Measurements from ENCODE around the gene MGAT5B. TPM values are rescaled to one million over a fixed set of nuclear protein-coding genes. Genes with fewer than 3 reads are reported as not detected.
"Not testable (repeated sequence)": the region's sequence is repeated elsewhere in the genome, so short reads cannot be mapped to it uniquely, and the experiment has no call there.

MGAT5B gene
- total RNA-seq, 1 donor from 2014 or later = 5.1 TPM

DNA sequence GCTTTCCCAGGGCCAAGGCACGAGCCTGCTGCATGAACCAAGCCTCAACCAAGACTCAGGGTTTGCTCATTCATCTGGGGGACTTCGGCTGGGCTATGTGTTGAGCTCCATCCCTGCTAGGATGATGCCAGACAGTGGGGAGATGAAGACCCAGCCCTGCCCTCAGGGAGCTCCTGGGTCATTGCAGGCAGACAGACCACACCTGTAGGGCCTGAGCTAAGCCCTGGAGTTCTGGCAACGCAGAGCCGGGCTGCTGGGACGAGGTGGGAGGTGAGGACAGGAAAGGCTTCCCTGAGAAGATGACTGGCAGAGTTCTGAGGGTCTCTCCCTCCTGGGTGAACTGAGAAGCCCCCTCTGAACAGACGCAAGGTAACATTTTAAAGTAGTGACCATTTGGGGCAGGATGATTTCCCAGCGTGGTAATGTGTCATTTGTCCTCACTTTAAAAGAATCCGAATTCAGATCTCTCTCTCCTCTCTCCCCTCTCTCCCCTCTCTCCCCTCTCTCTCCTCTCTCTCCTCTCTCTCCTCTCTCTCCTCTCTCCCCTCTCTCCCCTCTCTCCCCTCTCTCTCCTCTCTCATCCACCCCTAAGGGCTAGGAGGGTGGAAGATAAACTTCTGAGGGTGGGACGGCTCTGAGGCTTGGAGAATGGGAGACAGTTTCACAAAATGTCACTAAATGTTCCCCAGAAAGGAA, 98.4 kb downstream of the MGAT5B start:
- H3K27me3 ChIP-seq (ENCODE audit: control insufficient read depth, insufficient read depth, low read length) = peaks cover 18% of the 10 kb centered on the region
- TF ChIP-seq, protein P1, sequence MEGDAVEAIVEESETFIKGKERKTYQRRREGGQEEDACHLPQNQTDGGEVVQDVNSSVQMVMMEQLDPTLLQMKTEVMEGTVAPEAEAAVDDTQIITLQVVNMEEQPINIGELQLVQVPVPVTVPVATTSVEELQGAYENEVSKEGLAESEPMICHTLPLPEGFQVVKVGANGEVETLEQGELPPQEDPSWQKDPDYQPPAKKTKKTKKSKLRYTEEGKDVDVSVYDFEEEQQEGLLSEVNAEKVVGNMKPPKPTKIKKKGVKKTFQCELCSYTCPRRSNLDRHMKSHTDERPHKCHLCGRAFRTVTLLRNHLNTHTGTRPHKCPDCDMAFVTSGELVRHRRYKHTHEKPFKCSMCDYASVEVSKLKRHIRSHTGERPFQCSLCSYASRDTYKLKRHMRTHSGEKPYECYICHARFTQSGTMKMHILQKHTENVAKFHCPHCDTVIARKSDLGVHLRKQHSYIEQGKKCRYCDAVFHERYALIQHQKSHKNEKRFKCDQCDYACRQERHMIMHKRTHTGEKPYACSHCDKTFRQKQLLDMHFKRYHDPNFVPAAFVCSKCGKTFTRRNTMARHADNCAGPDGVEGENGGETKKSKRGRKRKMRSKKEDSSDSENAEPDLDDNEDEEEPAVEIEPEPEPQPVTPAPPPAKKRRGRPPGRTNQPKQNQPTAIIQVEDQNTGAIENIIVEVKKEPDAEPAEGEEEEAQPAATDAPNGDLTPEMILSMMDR (IDR thresholded peaks at IDR 0.05; ENCODE audit: insufficient read depth, low read length, poor library complexity, severe bottlenecking) = no peak
- H3K4me3 ChIP-seq (ENCODE audit: low read depth, low read length) = no peak overlapping the region
- DNase-seq (ENCODE audit: low read depth) = no peak
- no peaks in the 10 kb centered on the region for H3K36me3 ChIP-seq (ENCODE audit: control insufficient read depth, insufficient read depth, low read length)

DNA sequence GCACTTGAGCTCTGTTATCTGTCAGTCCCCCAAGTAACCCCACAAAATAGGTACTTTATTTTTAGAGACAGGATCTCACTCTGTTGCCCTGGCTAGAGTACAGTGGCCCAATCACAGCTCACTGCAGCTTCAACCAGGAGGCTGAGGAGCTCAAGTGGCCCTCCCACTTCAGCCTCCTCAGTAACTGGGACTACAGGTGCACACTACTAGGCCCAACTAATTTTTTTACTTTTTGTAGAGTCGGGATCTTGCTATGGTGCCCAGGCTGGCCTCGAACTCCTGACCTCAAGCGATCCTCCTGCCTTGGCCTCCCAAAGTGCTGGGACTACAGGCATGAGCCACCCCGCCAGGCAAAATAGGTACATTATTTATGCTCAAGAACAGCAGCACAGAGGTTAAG, 99.6 kb downstream of the MGAT5B start:
- DNase-seq (ENCODE audit: low read depth) = no peak
- Histone ChIP-seq H3K36me3 (ENCODE audit: control insufficient read depth, insufficient read depth, low read length) (no peaks in the 10 kb centered on the region), H3K27me3 (ENCODE audit: control insufficient read depth, insufficient read depth, low read length) (peaks cover 19% of the 10 kb centered on the region), H3K4me3 (ENCODE audit: low read depth, low read length) (no peak overlapping the region)
- TF ChIP-seq, protein P1 (IDR thresholded peaks at IDR 0.05; ENCODE audit: insufficient read depth, low read length, poor library complexity, severe bottlenecking) = no peak

DNA sequence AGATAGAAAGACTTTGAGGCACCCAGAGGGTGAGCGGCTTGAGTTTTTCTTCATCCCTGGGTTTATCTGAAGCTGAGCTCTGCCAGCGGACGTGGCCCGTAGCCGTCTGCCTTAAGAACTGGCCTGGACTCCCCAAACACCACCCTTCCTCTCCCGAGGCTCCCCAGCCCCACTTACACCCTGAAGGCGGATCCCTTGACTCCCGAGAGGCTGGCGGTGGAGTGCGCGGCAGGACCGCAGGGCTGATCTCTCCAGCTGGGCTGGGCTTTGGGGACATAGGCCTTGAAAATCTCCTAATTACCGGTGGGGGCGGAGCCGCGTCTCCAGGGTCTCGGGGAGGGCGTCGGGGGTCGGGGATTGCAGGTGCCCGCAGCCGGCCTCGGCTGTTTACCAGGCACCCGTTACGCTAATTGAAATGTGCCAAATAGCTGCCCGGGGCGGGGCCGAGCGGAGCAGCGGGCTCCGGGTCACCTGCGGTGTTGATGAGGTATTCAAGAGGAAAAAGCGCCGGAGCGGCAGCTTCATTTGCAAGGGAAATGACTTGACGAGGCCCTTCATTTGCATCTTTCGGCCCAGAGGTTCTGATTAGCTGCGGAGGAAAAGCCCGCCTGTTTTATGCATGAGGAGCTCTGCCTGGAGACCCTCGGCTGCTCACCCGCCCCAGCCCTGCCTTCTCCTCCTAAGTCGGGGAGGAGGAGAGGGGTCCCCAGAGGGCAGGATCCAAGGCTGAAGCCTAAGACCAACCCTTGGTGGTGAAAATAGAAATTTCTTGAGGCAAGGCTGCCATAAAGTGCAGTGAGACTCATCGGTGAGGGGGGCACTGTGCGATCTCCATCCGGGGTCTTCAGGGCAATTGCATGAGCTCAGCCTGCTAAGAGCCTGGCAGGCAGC, 100.7 kb downstream of the MGAT5B start:
- DNase-seq (ENCODE audit: low read depth) = no peak
- Histone ChIP-seq H3K27me3 (ENCODE audit: control insufficient read depth, insufficient read depth, low read length) (peaks cover 22% of the 10 kb centered on the region), H3K4me3 (ENCODE audit: low read depth, low read length) (peak overlapping the region; percentile 37), H3K36me3 (ENCODE audit: control insufficient read depth, insufficient read depth, low read length) (no peaks in the 10 kb centered on the region)
- TF ChIP-seq, protein P1 (IDR thresholded peaks at IDR 0.05; ENCODE audit: insufficient read depth, low read length, poor library complexity, severe bottlenecking) = no peak

DNA sequence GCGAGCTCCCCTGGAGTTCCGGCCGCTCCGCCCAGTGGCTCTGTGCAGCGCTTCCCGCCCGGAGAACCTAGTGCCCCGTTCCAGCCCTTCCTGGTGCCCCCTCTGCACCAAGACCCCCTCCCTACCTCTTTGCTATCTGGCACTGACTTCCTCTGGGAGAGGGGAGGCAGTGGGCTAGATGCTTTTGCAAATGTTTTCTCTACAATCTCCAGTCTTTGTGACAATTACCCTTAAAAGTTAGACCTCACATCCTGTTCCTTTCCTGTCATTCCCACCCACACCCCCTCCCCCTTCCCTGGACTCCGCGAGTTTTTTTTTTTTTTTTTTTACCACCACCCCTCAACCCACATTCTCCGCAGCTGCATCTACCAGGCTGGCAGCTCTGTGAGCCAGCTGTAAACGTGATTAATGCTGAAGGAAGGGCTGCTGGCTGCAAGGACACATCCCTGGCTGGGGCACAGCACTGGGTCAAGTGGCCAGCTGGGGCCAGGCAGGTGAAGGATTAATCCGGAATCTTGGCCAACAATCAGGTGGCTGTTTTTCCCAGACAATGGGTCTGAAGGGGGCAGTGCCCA, 101.5 kb downstream of the MGAT5B start:
- TF ChIP-seq, protein P1 (IDR thresholded peaks at IDR 0.05; ENCODE audit: insufficient read depth, low read length, poor library complexity, severe bottlenecking) = no peak
- Histone ChIP-seq H3K4me3 (ENCODE audit: low read depth, low read length) (peak overlapping the region; percentile 37), H3K36me3 (ENCODE audit: control insufficient read depth, insufficient read depth, low read length) (no peaks in the 10 kb centered on the region), H3K27me3 (ENCODE audit: control insufficient read depth, insufficient read depth, low read length) (peaks cover 22% of the 10 kb centered on the region)
- DNase-seq (ENCODE audit: low read depth) = no peak

DNA sequence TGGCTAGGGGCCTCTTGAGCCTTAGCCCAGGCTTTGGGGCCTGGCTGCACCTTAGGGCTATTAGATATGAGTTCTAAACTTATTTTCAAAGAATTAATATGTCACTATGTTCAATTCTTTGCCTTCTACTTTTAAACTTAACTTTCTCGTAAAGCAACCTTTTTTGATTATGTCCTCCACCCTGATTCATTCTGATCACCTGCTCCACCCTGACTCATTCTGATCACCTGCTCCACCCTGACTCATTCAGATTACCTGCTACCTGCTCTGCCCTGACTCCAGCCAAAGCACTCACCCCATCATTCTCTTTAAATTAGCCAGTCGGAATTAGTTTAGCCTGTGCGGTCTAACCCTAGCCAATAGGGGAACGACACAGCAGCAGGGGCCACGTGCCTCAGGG, 102.0 kb downstream of the MGAT5B start:
- not testable (repeated sequence) for DNase-seq (ENCODE audit: low read depth)

DNA sequence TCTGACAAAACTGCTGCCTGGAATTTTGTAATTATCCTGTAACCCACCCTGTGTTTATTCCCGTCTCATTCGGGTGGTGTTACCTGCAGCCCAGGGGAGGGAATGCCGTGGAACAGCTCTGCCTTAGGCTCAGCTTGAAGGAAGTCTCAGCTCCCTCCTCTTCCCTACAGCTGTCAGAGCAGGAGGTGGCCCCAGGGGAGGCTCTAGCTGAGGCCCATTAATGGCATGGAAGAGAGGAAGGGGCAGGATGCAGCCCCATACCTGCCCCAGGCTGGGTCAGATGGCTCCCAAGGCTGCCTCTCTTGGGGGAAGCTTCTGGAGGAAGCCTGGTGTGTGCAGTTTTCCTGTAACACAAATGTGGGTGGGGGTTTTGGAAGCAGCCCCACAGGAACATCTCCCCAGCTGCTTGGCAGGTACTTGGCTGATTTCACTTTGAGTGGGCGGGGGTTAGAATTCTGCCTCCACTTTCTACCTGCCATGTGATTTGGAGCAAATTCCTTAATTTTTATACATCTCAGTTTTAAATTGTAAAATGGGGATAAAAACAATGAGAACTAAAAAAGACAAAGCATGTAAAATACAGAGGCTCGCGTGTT, 103.9 kb downstream of the MGAT5B start:
- no peak overlapping the region for H3K4me3 ChIP-seq (ENCODE audit: low read depth, low read length)
- no peaks in the 10 kb centered on the region for H3K36me3 ChIP-seq (ENCODE audit: control insufficient read depth, insufficient read depth, low read length)
- H3K27me3 ChIP-seq (ENCODE audit: control insufficient read depth, insufficient read depth, low read length) = peaks cover 19% of the 10 kb centered on the region
- DNase-seq (ENCODE audit: low read depth) = no peak
- TF ChIP-seq, protein P1 (IDR thresholded peaks at IDR 0.05; ENCODE audit: insufficient read depth, low read length, poor library complexity, severe bottlenecking) = no peak

More for the DNA sequence above, 102.0 kb downstream of the MGAT5B start:
- not testable (repeated sequence) for H3K4me3 ChIP-seq (ENCODE audit: low read depth, low read length); H3K36me3 ChIP-seq (ENCODE audit: control insufficient read depth, insufficient read depth, low read length)
- peaks cover 25% of the 10 kb centered on the region for H3K27me3 ChIP-seq (ENCODE audit: control insufficient read depth, insufficient read depth, low read length)

Data from kidney epithelial cell (primary cell).